OCI-LY7 (cell line): ENCODE measurements around the gene ARL3.

Source experiments
- EZH2phosphoT487 ChIP-seq: fragments of 200-600 bp; sonication (generic); IDR thresholded peaks from 2 replicates; pipeline ENCODE4 v1.6.1; 2018; ENCODE audit warnings: low read depth, borderline replicate concordance, mild to moderate bottlenecking, mixed run types, antibody characterized with exemption, low read length, moderate library complexity, mixed read lengths
- TF ChIP-seq, protein P1 (sequence below): fragments of 200-600 bp; sonication (generic); conservative IDR thresholded peaks from 2 replicates; pipeline ENCODE4 v1.5.1; 2014; ENCODE audit warnings: mild to moderate bottlenecking, antibody characterized with exemption, low read length, moderate library complexity, mixed read lengths

- TF ChIP-seq, protein P1, sequence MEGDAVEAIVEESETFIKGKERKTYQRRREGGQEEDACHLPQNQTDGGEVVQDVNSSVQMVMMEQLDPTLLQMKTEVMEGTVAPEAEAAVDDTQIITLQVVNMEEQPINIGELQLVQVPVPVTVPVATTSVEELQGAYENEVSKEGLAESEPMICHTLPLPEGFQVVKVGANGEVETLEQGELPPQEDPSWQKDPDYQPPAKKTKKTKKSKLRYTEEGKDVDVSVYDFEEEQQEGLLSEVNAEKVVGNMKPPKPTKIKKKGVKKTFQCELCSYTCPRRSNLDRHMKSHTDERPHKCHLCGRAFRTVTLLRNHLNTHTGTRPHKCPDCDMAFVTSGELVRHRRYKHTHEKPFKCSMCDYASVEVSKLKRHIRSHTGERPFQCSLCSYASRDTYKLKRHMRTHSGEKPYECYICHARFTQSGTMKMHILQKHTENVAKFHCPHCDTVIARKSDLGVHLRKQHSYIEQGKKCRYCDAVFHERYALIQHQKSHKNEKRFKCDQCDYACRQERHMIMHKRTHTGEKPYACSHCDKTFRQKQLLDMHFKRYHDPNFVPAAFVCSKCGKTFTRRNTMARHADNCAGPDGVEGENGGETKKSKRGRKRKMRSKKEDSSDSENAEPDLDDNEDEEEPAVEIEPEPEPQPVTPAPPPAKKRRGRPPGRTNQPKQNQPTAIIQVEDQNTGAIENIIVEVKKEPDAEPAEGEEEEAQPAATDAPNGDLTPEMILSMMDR = no peak
- no peak for TF ChIP-seq EZH2phosphoT487
These were observed 61.1 kb downstream of the ARL3 start for GRCh38 chr10:102653060-102653459.
